AG20443 (cell line): ENCODE results near the gene DRAP1.
A peak's percentile ranks its signal among the peaks of the same experiment; 100 is the strongest.
"Not testable (repeated sequence)": the region's sequence is repeated elsewhere in the genome, so short reads cannot be mapped to it uniquely, and the experiment has no call there.

Source experiments
- DNase-seq: peaks from one replicate; pipeline ENCODE4 v3.0.0; 2012; ENCODE audit warnings: low spot score, mixed read lengths

The DRAP1 gene

DNA sequence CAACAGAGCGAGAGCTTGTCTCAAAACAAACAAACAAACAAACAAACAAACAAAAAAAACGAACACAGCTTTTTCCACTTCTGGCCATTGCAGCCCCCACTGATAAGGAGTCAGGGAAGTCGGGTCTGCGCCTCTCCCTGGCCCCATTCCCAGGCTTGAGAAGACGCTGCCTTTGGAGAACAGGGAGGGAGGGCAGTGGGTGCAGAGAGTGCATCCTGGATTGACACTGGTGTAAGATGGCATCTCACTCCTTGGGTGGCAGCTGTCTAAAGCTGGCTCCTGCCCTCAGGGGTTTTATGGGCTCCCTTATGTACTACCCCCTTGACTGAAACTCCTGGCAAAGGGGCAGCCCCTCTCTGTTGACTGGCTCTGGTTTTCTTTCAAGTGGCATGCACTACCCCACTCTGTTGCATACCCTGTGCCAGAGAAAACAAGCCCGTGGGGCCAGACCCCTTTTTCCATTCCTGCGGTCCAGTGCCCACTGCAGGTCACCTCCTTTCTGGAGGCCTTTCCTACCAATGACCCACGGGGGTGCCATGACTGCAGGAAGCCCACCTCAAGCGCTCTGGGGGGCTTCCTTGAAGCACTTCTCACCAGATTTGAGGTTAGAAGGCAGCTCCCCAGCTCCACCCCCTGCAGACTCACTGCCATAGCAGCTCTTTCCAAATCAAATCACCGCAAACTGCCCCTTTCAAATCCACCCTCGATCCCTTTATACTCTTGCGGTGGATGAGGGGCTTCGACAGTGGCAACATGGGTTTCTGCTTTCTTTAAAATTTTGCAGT lies 12.7 kb downstream of the DRAP1 start:
- no peak for DNase-seq

GRCh38 chr11:65932558-65932919 lies 13.3 kb downstream of the DRAP1 start:
- peak; percentile 50 for DNase-seq

DNA sequence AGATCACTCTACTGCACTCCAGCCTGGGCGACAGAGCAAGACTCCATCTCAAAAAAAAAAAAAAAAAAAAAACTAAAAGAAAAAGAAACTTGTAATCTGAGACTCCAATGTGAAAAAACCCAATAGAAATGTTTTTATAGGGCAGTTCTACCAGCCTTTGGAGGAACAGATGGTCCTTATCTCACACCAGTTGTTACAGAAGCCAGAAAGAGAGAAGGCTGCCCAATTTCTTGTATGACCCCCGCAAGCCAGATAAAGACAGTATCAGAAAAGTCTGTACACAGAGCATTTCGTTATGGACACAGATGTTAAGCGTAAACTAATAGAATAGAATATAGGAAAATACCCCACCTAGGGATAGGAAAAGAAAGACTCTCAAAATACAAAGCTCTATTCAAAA lies 14.8 kb downstream of the DRAP1 start:
- no peak for DNase-seq

GRCh38 chr11:65937766-65938165 lies 18.5 kb downstream of the DRAP1 start:
- no peak for DNase-seq

GRCh38 chr11:65941720-65942310 lies 22.6 kb downstream of the DRAP1 start:
- DNase-seq, result no peak

DNA sequence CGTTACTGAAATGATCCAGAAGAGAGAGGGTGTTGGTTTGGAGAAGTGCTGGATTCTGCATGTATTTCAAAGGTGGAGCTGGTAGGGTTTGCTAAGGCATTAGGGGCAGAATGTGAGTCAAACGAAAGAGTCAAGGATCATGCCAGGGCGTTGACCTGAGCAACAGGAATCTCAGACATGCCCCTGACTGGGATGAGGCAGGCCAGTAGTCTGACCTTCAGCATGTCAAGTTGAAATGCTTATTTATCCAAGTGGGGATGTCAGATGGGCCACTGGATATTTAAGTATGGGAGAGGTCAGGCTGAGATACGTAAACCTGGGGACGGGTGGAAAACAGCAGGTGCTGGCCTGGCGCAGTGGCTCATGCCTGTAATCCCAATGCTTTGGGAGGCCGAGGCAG lies 23.3 kb downstream of the DRAP1 start:
- no peak for DNase-seq

DNA sequence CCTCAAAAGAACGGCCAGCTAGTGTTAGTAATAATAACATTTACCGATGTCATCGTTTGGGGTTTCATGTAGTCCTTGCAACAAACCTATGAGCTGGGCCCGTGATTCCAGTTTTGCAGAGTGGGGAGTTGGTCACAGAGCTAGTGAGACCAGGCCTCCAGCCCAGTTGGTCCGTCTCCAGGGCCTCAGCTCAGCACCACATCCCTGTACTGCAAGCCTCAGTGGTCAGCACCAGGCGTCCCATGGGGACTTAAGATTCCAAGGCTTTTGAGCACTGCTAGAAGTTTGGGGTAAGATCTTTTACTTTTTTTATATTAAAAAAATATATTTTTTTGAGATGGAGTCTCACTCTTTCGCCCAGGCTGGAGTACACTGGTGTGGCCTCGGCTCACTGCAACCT lies 25.0 kb downstream of the DRAP1 start:
- DNase-seq, result no peak

DNA sequence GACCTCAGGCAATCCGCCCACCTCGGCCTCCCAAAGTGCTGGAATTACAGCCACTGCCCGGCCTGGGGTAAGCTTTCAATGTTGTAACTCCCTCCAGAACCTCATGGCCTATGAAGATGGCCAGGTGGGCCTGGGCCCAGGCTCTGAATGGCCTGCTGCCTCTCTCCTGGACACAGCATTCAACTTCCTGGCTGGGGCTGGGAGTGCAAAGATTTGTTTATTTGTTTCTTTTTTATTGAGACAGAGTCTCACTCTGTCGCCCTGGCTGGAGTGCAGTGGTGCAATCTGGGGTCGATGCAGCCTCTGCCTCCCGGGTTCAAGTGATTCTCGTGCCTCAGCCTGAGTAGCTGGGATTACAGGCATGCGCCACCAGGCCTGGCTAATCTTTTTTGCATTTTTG lies 25.5 kb downstream of the DRAP1 start:
- no peak for DNase-seq

DNA sequence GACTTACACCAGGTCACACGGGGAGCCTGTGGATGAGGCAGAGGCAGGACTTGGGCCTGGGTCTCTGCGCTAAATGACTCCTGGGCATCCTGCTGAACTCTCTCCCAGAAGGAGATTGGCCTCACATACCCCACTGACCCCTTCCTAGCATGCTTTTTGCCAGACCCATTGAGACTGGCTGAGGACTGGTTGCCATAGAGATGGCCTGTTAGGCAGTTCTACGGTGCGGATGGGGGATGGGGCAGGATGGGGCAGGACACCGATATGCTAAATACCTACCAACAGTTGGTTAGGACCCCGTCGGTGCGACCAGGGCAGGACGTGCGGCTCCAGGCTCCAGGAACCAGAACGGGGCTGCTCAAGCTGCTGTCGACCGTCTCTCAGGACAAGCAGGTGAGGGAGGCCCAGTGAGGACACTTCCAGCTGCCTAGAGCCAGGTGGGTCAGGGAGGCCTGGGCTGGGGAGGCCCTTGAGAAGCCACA lies 26.2 kb downstream of the DRAP1 start, which contains the start of gene TSGA10IP:
Gene TSGA10IP (plus strand): TSS at position 51 of the 482 bp plus-strand sequence. CDS start 196 bp downstream, at position 247.
- DNase-seq, result no peak

DNA sequence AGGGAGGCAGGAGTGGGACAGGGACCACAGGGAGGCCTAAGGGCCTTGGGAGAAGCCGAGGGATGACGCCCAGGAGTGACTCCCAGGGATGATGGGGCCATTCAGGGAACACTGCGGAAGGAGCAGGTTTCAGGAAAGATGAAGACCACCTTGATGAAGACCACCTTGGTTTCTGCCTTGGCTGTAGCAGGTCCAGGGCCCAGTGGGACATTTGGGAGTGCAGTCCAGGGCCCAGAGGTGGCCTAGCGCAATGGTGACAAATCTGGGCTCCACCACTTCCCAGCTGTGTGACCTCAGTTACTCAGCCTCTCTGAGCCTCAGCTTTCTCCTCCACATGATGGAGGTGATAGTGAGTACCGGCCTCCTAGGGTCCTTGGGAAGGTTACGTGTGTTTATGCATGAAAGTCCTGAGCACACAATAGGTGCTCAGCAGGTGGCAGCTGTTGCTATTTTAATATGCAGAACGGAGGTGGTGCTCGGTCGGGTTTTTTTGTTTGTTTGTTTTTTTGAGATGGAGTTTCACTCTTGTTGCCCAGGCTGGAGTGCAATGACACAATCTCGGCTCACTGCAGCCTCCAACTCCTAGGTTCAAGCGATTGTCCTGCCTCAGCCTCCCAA lies 26.8 kb downstream of the DRAP1 start:
- DNase-seq, result no peak

GRCh38 chr11:65946655-65947054 lies 27.4 kb downstream of the DRAP1 start:
- DNase-seq, result no peak

DNA sequence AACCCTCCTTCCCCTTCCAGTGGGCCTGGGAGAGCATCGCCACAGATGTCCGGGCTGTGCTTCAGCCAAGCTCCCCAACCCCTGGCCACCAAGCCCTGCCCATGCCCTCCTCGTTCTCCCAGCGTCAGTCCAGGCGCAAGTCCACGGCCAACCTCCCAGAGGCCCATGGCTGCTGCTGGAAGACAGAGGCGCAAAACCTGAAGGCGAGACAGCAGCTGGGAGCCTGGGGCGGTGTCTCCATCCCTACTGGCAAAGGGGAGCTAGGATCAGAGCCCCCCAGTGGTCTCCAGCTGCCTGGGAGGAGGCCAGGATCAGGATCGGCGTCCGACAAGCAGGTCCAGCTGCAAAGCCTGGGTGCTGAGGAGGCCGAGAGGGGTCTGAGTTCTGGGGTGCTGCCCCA lies 27.9 kb downstream of the DRAP1 start:
- no peak for DNase-seq

GRCh38 chr11:65947603-65948125 lies 28.4 kb downstream of the DRAP1 start:
- no peak for DNase-seq

DNA sequence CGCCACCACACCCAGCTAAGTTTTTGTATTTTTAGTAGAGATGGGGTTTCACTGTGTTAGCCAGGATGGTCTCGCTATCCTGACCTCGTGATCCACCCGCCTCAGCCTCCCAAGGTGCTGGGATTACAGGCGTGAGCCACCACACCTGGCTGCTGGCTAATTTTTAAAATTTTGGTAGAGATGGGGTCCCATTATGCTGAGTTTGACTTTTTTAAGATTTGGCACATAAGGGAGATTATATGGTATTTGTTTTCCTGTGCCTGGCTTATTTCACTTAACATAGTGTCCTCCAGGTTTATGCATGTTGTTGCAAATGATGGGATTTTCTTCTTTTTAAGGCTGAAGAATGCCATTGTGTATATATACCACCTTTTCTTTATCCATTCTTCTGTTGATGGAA lies 31.5 kb downstream of the DRAP1 start:
- DNase-seq, result not testable (repeated sequence)

DNA sequence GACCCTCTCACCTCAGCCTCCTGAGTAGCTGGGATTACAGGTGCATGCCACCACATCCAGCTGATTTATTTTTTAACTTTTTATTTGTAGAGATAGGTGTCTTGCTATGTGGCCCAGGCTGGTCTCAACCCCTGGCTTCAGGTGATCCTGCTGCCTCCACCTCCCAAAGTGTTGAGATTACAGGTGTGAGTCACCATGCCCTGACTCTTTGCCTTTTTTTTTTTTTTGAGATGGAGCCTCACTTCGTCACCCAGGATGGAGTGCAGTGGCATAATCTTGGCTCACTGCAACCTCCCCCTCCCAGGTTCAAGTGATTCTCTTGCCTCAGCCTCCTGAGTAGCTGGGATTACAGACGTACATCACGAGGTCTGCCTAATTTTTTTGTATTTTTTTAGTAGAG lies 32.4 kb downstream of the DRAP1 start:
- not testable (repeated sequence) for DNase-seq

DNA sequence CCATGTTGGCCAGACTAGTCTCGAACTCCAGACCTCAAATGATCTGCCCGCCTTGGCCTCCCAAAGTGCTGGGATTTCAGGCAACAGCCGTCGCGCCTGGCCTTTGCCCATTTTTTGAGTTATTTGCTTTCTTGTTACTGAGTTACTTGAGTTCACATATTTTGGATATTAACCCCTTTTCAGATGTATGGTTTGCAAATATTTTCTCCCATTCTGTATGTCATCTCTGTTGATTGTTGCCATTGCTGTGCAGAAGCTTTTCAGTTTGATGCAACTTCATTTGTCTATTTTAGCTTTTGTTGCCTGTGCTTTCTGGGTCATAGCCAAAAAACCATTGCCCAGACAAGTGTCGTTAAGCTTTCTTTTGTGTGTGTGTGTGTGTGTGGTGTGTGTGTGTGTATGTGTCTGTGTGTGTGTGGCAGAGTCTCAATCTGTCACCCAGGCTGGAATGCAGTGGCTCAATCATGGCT lies 32.9 kb downstream of the DRAP1 start:
- no peak for DNase-seq

- DNase-seq, result no peak
Observed at GRCh38 chr11:65953471-65953870, 34.2 kb downstream of the DRAP1 start.

DNA sequence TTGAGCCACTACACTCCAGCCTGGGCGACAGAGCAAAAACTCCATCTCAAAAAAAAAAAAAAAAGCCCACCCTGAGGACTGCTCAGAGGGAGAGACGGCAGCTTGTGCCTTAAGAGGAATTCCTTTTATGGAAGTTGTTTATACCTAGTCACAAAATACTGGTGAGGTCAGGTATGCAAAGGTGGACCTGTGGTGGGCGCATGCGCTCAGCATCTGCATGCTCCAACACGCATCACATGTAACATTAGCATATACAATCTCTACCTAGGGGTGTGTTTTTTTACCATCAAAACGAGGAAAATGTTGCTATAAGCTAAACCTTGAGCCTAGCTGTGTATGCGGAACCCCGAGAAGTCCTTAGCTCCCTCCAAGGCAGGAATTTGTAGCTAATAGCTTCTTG lies 35.5 kb downstream of the DRAP1 start:
- DNase-seq, result no peak

DNA sequence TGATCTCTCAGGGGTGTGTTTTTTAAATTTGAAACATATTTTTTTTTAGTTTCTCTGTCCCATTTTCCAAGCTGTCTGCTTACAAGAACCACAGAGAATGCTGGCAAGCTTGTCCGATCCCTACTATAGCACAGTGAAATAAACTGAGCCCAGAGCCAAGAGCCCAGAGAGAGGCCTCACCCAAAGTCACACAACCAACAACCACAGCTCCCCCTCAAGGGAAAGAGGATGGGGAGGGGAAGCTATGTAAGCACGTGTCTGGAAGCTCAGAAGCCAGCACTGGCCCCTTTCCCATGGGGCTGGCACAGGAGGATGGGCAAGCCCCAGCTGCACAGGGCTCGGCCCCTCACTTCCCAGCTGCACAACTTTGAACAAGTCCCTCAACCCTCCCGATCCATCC lies 39.1 kb downstream of the DRAP1 start:
- DNase-seq, result no peak

DNA sequence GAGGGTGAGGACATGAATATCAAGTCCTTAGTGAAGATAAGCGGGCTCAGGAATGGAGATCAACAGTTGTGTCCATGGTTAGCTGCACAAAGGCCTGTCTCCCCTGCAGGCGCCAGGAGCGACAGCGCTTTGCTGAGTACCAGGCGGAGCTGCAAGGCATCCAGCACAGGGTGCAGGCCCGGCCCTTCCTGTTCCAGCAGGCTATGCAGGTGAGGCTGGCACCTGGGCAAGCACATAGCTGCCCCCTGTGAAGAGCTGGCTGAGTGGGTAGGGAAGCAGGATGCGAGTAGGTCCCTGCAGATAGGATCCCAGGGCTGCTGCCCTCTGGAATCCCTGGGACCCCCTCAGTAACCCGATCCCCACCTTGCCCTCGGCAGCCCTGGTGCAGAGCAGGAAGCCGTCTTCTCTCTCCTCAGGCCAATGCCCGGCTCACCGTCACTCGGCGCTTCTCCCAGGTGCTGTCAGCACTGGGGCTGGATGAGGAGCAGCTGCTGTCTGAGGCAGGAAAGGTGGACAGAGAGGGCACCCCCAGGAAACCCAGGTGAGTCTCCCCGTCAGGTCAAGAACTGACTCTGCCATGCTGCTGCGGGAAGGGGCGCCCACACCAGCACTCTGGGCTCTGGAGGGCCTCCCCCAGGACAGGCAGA lies 39.7 kb downstream of the DRAP1 start:
- DNase-seq, result no peak

GRCh38 chr11:65960824-65961266 lies 41.6 kb downstream of the DRAP1 start:
- DNase-seq, result no peak
